MCF 10A (cell line): ENCODE data around the gene RRBP1. TPM values are rescaled to one million over a fixed set of nuclear protein-coding genes. Genes with fewer than 3 reads are reported as not detected.

ENCODE experiments used
- BruUV-seq: library from RNA; stranded (reverse); fragments of 400-500 nt; replicated peaks from 2 replicates; lab custom pipeline; 2021; lab: Mats Ljungman, UMichigan
- CTCF ChIA-PET: fragments of 300-600 bp; sonication (Branson Sonifier 250); formaldehyde crosslinking; extraction: SDS; loops from one replicate; lab custom pipeline; 2021; ENCODE audit warnings: antibody characterized with exemption, inconsistent platforms; lab: Yijun Ruan, JAX
- POLR2A ChIA-PET: fragments of 300-600, 350-650 bp; sonication (Branson Sonifier 250); formaldehyde crosslinking; extraction: SDS; loops from one replicate; lab custom pipeline; 2020; ENCODE audit warnings: antibody characterized with exemption, inconsistent platforms; lab: Yijun Ruan, JAX
- DNase-seq: peaks from one replicate; pipeline ENCODE4 v3.0.0-alpha.2; 2018; ENCODE audit not compliant: unreplicated experiment
- H3K27ac Mint-ChIP-seq: one replicate; pipeline ENCODE4 v1.8.0; 2022; ENCODE audit warnings: mild to moderate bottlenecking, low read depth, mixed read lengths; ENCODE audit not compliant: unreplicated experiment
- H3K27me3 Mint-ChIP-seq: one replicate; pipeline ENCODE4 v1.8.0; 2022; ENCODE audit warnings: mixed read lengths; ENCODE audit not compliant: insufficient read depth, unreplicated experiment
- H3K36me3 Mint-ChIP-seq: one replicate; pipeline ENCODE4 v1.8.0; 2022; ENCODE audit warnings: mild to moderate bottlenecking, moderate library complexity, mixed read lengths; ENCODE audit not compliant: insufficient read depth, unreplicated experiment
- H3K4me1 Mint-ChIP-seq: one replicate; pipeline ENCODE4 v1.8.0; 2022; ENCODE audit warnings: mixed read lengths; ENCODE audit not compliant: insufficient read depth, unreplicated experiment
- H3K4me3 Mint-ChIP-seq: one replicate; pipeline ENCODE4 v1.8.0; 2022; ENCODE audit warnings: mild to moderate bottlenecking, moderate library complexity, mixed read lengths; ENCODE audit not compliant: unreplicated experiment
- H3K9me3 Mint-ChIP-seq: one replicate; pipeline ENCODE4 v1.8.0; 2022; ENCODE audit warnings: mixed read lengths; ENCODE audit not compliant: unreplicated experiment
- intact Hi-C: fragments of 100-400 bp; cut with micrococcal nuclease; formaldehyde crosslinking; loops from 2 replicates; pipeline ENCODE4 v1.14.1; 2022
- total RNA-seq: library from RNA; stranded (reverse); gene quantifications from 2 replicates; pipeline ENCODE4 v1.2.3, GENCODE V29; 2022
- TF ChIP-seq, protein P1 (sequence below): fragments of 200-600 bp; IDR thresholded peaks from one replicate; pipeline ENCODE4 v1.8.0; 2022; ENCODE audit warnings: antibody characterized with exemption, mild to moderate bottlenecking; ENCODE audit not compliant: unreplicated experiment

The RRBP1 gene
- total RNA-seq, 1 experiment from 2014 or later, result 203 TPM

DNA sequence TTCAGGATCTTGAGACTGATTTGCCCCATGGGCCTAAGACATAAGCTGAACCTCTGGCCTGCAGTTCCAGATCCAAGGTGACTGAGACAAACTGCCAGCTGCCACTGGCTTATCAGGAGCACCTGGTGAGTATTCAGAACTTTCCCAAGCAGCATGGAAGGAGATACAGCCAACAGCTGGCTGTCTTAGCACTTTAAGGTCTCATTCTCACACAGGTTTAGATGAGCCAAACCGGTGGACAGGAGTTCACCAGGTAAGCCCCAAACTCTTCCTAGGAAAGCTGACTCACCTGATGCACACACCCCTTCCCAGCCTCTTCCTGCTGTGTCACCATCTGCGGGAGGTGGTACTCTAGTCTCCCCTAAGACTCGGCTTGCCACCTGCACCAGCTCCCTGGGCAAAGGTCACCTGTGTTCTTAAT is 17.9 kb upstream of the RRBP1 start, which contains the start of gene BANF2:
Gene BANF2, plus strand, starts transcription at position 36 of the 421 bp plus-strand sequence. CDS start 25,060 bp downstream, outside the sequence.
- no peak within 1 kb of the TSS for H3K4me3 Mint-ChIP-seq
- no peak within 1 kb of the TSS for H3K27ac Mint-ChIP-seq
- ChIA-PET CTCF (interaction anchor here (0.7 kb wide), 1 partner anchor 18 kb away, joined by 3 read pairs; the partner anchor contains the start of gene RRBP1), POLR2A (no interaction called here)
- peaks cover 6% of the 10 kb centered on the region for H3K36me3 Mint-ChIP-seq
- no peaks in the 10 kb centered on the region for H3K27me3 Mint-ChIP-seq
- H3K9me3 Mint-ChIP-seq, result no peaks in the 10 kb centered on the region
- intact Hi-C loops, result no loop called here
- no TSS peak for BruUV-seq
- TF ChIP-seq, protein P1, sequence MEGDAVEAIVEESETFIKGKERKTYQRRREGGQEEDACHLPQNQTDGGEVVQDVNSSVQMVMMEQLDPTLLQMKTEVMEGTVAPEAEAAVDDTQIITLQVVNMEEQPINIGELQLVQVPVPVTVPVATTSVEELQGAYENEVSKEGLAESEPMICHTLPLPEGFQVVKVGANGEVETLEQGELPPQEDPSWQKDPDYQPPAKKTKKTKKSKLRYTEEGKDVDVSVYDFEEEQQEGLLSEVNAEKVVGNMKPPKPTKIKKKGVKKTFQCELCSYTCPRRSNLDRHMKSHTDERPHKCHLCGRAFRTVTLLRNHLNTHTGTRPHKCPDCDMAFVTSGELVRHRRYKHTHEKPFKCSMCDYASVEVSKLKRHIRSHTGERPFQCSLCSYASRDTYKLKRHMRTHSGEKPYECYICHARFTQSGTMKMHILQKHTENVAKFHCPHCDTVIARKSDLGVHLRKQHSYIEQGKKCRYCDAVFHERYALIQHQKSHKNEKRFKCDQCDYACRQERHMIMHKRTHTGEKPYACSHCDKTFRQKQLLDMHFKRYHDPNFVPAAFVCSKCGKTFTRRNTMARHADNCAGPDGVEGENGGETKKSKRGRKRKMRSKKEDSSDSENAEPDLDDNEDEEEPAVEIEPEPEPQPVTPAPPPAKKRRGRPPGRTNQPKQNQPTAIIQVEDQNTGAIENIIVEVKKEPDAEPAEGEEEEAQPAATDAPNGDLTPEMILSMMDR, result no peak
- no peak for DNase-seq
- H3K4me1 Mint-ChIP-seq, result no peaks in the 10 kb centered on the region

DNA sequence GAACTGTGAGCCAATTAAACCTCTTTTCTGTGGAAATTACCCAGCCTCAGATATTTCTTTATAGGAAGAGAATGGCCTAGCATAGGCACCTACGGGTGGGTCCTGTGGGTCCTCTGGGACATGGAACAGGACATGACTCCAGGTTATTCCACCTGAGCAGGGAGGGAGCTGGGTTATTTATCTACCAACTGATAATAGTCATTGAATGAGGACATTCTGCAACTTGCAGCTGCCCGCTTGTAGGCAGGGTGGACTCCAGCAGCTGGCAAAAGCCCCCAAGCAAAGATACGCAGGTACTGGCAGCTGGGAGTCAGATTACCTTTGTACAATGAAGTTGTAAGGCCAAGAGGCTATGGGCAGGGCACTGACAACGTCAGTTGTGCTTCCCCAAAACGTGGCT is 16.3 kb upstream of the RRBP1 start:
- no peak overlapping the region for H3K27ac Mint-ChIP-seq
- peaks cover 6% of the 10 kb centered on the region for H3K36me3 Mint-ChIP-seq
- TF ChIP-seq, protein P1, result no peak
- BruUV-seq, result no TSS peak
- H3K4me1 Mint-ChIP-seq, result no peaks in the 10 kb centered on the region
- no peaks in the 10 kb centered on the region for H3K27me3 Mint-ChIP-seq
- ChIA-PET CTCF (interaction anchor here (0.6 to 1.7 kb wide), 3 partner anchors 9 to 200 kb away, joined by 3 to 7 read pairs (median 5); partner anchors contain the start of gene RRBP1), POLR2A (interaction anchor here (0.8 kb wide), 1 partner anchor 16 kb away, joined by 3 read pairs; the partner anchor contains the start of gene RRBP1)
- no peaks in the 10 kb centered on the region for H3K9me3 Mint-ChIP-seq
- no peak overlapping the region for H3K4me3 Mint-ChIP-seq
- intact Hi-C loops, result no loop called here
- no peak for DNase-seq

DNA sequence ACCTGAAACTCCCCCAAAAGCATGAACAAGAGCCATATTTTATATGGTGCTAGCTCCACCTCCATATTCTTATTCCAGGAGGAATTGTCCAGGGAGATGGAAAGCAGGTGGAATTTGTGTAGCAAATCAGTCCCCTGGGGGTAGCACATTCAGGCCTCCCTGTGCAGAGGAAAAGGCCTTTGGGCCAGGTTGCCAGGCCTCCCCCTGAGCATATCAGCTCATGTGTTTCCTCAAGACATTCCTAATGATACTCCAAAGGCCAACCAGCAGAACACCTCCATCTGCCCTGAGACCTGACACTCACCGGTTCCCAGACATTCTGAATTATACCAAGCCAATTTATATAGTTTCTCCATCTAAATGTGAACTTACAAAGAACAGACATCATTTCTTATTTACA is 15.1 kb upstream of the RRBP1 start:
- Mint-ChIP-seq H3K4me1 (no peaks in the 10 kb centered on the region), H3K27me3 (no peaks in the 10 kb centered on the region), H3K36me3 (peaks cover 6% of the 10 kb centered on the region), H3K27ac (no peak overlapping the region), H3K4me3 (no peak overlapping the region), H3K9me3 (no peaks in the 10 kb centered on the region)
- BruUV-seq, result no TSS peak
- ChIA-PET CTCF (interaction anchor here (0.6 kb wide), 1 partner anchor 223 kb away, joined by 4 read pairs; no protein-coding TSS in a partner anchor), POLR2A (no interaction called here)
- intact Hi-C loops, result no loop called here
- TF ChIP-seq, protein P1, result no peak
- no peak for DNase-seq

DNA sequence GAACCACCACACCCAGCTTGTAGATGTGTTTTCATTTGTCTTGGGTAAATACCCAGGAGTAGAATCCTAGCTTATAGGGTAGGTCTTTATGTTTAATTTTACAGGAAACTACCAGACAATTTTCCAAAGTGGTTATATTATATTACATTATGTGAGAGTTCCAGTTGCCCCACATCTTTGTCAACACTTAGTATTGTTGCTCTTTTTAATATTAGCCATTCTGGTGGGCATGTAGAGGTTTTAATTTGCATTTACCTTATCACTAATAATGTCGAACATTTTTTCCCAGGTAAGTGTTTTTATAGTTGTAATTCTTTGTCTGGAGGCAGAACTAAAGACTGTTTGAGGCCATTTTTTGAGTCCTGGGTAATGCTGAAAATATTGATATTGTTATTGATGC is 14.2 kb upstream of the RRBP1 start:
- no TSS peak for BruUV-seq
- no peaks in the 10 kb centered on the region for H3K4me1 Mint-ChIP-seq
- H3K9me3 Mint-ChIP-seq, result no peaks in the 10 kb centered on the region
- intact Hi-C loops, result no loop called here
- H3K27ac Mint-ChIP-seq, result no peak overlapping the region
- H3K36me3 Mint-ChIP-seq, result peaks cover 3% of the 10 kb centered on the region
- peaks cover 1% of the 10 kb centered on the region for H3K27me3 Mint-ChIP-seq
- ChIA-PET CTCF (interaction anchor here (1.1 kb wide), 1 partner anchor 14 kb away, joined by 5 read pairs; the partner anchor contains the start of gene RRBP1), POLR2A (no interaction called here)
- TF ChIP-seq, protein P1, result no peak
- no peak overlapping the region for H3K4me3 Mint-ChIP-seq
- no peak for DNase-seq
